SK-N-MC (cell line): ENCODE data around the gene RNF144A.

Experiments used
- EZH2 ChIP-seq: fragments of 200-600 bp; sonication (generic); IDR thresholded peaks from one replicate; pipeline ENCODE4 v1.6.1; 2017; ENCODE audit warnings: antibody characterized with exemption
- FOXP2 ChIP-seq: optimal IDR thresholded peaks from 2 replicates; pipeline ENCODE3; 2011; ENCODE audit warnings: mild to moderate bottlenecking, moderate library complexity; ENCODE audit not compliant: insufficient read depth; ENCODE audit errors: extremely low read length, control extremely low read depth
- POLR2AphosphoS5 ChIP-seq: IDR thresholded peaks from 2 replicates; pipeline ENCODE4 v1.6.1; 2012; ENCODE audit warnings: mild to moderate bottlenecking, low read depth, low read length, borderline replicate concordance

GRCh38 chr2:6968319-6969100 lies 51.3 kb downstream of the RNF144A start:
- no peak for TF ChIP-seq EZH2
- no peak for TF ChIP-seq POLR2AphosphoS5
- no peak for TF ChIP-seq FOXP2
